Activated T-helper 1 cell treated with Interleukin-2 at 50 U/mL for 16 hours (primary cell): ENCODE results near the gene STK11.
A peak's percentile ranks its signal among the peaks of the same experiment; 100 is the strongest.

ENCODE experiments used
- DNase-seq: peaks from one replicate; pipeline ENCODE4 v3.0.0-alpha.2; 2020; ENCODE audit warnings: low read depth

Gene STK11

DNA sequence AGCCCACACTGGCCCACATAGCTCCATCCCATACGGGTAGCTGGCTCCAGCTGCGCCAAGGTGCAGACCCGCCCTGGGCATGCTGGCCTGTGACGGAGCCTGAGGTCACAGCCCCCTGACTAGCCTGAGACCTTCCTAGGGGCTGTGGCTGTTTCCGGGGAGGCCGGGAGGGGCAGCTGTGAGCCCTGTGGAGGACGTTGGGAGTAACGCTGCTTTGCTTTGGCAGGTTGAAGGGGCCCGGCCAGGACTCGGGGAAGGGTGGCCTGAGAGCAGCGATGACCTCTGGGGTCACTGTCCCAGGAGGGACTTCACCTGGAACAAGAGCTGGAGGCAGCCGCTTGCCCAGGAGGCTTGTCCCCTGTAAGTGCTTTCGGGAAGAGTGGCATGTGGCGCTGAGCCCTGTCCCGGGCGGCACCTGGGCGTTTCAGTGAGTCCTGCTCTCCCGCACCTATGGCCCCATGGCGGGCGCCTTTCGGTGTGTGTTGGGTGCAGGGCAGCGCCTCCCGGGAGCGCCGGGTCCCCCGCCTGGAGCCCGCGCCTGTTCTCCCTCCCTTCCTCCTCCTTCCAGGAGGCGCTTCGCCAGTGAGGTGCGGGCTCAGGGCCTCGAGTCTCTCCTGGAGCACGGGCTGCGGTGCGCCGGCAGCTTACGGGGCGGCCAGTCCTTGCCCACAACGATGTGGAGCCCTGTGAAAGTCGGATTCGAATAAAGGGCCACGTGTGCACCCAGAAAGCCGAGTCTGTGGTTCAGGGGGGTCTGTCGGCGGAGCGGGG, 68.7 kb downstream of the STK11 start:
- DNase-seq, result no peak

DNA sequence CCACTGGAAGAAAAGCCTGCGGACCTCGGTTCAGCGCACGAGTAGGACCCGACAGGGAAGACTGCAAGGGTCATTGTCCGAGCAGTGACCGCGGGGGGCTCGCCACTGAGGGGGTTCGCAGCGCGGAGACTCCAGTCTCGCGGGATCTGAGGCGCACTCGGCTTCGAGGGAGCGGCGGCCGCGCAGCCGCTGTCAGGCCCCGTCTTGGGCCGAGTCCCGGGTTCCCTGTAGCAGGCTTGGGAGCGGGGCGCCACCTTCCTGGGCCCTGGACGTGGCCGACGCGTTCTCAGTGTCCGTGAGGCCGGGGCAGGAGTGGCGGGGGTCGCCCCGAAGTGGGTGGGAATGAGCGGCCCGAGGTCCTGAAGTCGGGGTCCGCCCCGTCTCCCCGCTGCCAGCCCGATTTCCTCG, 69.3 kb downstream of the STK11 start:
- DNase-seq, result no peak

DNA sequence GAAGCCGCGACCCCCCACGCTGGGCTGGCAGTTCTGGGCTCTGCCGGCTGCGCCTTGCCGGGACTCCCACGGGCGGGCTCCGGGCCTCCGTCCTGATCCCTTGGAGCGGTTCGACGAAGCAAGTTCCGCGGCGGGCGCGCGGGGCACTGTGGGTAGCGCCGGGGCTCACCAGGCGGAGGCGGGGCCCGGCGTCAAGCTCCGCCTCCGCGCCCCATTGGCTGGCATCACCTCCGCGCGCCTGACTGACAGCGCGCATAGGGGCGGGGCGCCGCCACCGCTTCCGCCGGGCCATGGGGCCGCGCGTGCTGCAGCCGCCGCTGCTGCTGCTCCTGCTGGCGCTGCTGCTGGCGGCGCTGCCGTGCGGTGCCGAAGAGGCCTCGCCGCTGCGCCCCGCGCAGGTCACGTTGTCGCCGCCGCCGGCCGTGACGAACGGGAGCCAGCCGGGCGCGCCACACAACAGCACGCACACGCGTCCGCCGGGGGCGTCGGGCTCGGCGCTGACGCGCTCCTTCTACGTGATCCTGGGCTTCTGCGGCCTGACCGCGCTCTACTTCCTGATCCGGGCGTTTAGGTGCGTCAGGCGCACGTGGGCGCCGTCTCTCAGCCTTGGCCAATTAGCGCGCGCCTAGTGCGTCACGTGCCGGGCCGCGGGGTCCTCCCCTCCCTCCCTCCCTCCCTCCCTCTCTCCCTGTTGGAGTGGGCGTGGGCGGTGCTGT, 69.8 kb downstream of the STK11 start, which contains the start of gene FAM174C:
Gene FAM174C (plus strand): TSS at position 271 of the 716 bp plus-strand sequence. CDS start 20 bp downstream, at position 291.
- DNase-seq, result peak; percentile 94

DNA sequence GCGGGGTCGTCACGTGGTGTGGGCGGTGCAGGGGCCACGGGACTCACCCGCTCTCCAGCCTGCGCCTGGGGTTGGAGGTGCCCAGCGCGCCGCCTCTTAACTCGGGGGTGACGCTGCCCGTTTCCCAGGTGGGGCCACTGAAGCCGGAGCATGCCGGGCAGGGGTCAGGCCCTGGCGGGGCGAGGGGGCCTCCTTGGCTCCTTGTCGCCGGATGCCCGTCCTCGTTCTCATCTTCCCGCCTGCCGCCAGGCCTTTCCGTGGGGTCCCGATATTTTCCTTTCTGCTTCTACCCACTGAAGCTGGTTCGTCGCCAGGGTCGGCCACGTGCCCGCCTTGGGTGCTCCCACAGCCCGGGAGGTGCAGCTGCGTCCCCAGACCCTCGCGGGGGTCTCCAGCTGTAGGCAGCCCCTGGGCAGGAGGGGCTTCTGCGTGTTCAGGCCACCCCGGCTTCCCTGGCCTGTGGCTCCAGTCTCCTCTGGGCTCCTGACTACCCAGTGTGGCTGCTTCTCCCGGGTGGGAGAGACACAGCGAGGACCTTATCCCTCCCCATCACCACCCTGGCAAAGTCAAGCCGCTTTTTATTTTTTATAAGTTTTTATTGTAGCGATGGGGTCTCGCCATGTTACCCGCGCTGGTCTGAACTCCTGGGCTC, 70.5 kb downstream of the STK11 start:
- no peak for DNase-seq

DNA sequence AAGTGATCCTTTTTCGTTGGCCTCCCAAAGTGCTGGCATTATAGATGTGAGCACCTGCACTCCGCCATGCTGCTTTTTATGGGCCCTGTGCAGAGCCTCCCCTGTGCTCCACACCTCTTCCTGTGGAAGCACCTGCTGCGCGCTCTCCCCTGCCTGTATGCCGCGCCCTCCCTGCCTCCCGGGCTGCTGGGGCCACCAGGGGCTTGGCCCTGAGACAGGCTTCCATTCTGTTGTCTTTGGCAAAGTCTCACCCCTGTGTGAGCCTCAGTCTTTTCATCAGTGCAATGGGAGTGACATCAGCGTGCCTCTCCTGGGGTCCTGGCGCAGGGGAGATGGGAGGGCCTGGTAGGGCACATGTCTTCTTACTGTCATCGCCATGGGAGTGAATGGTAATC, 71.0 kb downstream of the STK11 start:
- DNase-seq, result no peak

DNA sequence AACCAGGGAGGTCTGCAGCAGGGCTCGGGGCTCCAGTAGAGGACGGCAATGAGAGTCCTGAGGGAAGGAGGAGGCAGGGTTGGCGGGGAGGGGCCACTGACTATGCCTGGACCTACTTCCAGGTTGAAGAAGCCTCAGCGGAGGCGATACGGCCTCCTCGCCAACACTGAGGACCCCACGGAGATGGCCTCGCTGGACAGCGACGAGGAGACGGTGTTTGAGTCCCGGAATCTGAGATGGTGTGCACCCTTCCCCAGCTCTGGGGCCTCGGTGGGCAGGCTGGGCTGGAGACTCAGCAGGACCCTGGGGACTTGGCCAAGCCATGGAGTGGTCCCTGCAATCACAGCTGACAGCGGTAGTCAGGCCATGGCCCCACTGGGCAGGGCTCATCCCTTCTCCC, 71.5 kb downstream of the STK11 start:
- no peak for DNase-seq
